Activated naive CD8-positive, alpha-beta T cell treated with anti-CD3 and anti-CD28 coated beads, Interleukin-2, amount 10 ng/mL, durations not matched to agents 7 days and 5 days (primary cell): ENCODE results near the gene CHD2. TPM values are rescaled to one million over a fixed set of nuclear protein-coding genes. Genes with fewer than 3 reads are reported as not detected.

Source experiments
- ATAC-seq: fragments of 150-1000 bp; cut with Tn5 transposase; one replicate; pipeline ENCODE4 v1.10.0; 2021; ENCODE audit warnings: low read depth, moderate library complexity
- POLR2A ChIA-PET: fragments of 350-600 bp; sonication (Branson Sonifier 250); formaldehyde crosslinking; loops from one replicate; lab custom pipeline; 2021; ENCODE audit warnings: antibody characterized with exemption; lab: Charles Lee
- DNase-seq: peaks from one replicate; pipeline ENCODE4 v3.0.0; 2021
- H3K27ac Mint-ChIP-seq: one replicate; pipeline ENCODE4 v1.8.0; 2022; ENCODE audit warnings: mild to moderate bottlenecking, mixed read lengths
- H3K27me3 Mint-ChIP-seq: one replicate; pipeline ENCODE4 v1.8.0; 2022; ENCODE audit warnings: mild to moderate bottlenecking, moderate library complexity, mixed read lengths
- H3K36me3 Mint-ChIP-seq: one replicate; pipeline ENCODE4 v1.8.0; 2021; ENCODE audit warnings: mild to moderate bottlenecking, mixed read lengths
- H3K4me1 Mint-ChIP-seq: one replicate; pipeline ENCODE4 v1.8.0; 2021; ENCODE audit warnings: mixed read lengths
- H3K4me3 Mint-ChIP-seq: one replicate; pipeline ENCODE4 v1.8.0; 2022; ENCODE audit warnings: mild to moderate bottlenecking, moderate library complexity, mixed read lengths
- H3K9me3 Mint-ChIP-seq: one replicate; pipeline ENCODE4 v1.8.0; 2021; ENCODE audit warnings: mixed read lengths
- total RNA-seq, 2 experiments: library from RNA; stranded (reverse); gene quantifications; one replicate each; pipeline ENCODE4 v1.2.3, GENCODE V29; 2021

Gene CHD2
- total RNA-seq, 2 experiments from 2014 or later, result 218 to 236 TPM

- ATAC-seq, result no peak
- Mint-ChIP-seq H3K4me1 (peaks cover 2% of the 10 kb centered on the region), H3K27ac (no peak overlapping the region), H3K36me3 (no peaks in the 10 kb centered on the region), H3K9me3 (no peaks in the 10 kb centered on the region), H3K27me3 (peaks cover 36% of the 10 kb centered on the region), H3K4me3 (no peak overlapping the region)
- POLR2A ChIA-PET, result interaction anchor here (0.6 kb wide), 1 partner anchor 908 kb away, joined by 4 read pairs; no protein-coding TSS in a partner anchor
- no peak for DNase-seq
Observed at GRCh38 chr15:93066834-93067648, 166.9 kb downstream of the CHD2 start.

GRCh38 chr15:93067649-93068085 lies 167.5 kb downstream of the CHD2 start:
- Mint-ChIP-seq H3K4me1 (peaks cover 4% of the 10 kb centered on the region), H3K36me3 (no peaks in the 10 kb centered on the region), H3K4me3 (no peak overlapping the region), H3K9me3 (no peaks in the 10 kb centered on the region), H3K27ac (no peak overlapping the region), H3K27me3 (peaks cover 39% of the 10 kb centered on the region)
- POLR2A ChIA-PET, result interaction anchor here (0.6 kb wide), 1 partner anchor 909 kb away, joined by 4 read pairs; no protein-coding TSS in a partner anchor
- no peak for DNase-seq
- ATAC-seq, result no peak

- ATAC-seq (no peak), DNase-seq (no peak)
- Mint-ChIP-seq H3K36me3 (no peaks in the 10 kb centered on the region), H3K27ac (no peak overlapping the region), H3K27me3 (peaks cover 44% of the 10 kb centered on the region), H3K4me1 (peaks cover 8% of the 10 kb centered on the region), H3K4me3 (no peak overlapping the region), H3K9me3 (no peaks in the 10 kb centered on the region)
- POLR2A ChIA-PET, result no interaction called here
Observed at GRCh38 chr15:93068581-93069199, 168.6 kb downstream of the CHD2 start.

GRCh38 chr15:93070132-93070531 lies 170.0 kb downstream of the CHD2 start:
- H3K36me3 Mint-ChIP-seq, result no peaks in the 10 kb centered on the region
- H3K4me1 Mint-ChIP-seq, result peaks cover 9% of the 10 kb centered on the region
- no peaks in the 10 kb centered on the region for H3K9me3 Mint-ChIP-seq
- no peak overlapping the region for H3K27ac Mint-ChIP-seq
- H3K4me3 Mint-ChIP-seq, result no peak overlapping the region
- DNase-seq, result no peak
- H3K27me3 Mint-ChIP-seq, result peaks cover 50% of the 10 kb centered on the region
- POLR2A ChIA-PET, result no interaction called here
- ATAC-seq, result no peak

DNA sequence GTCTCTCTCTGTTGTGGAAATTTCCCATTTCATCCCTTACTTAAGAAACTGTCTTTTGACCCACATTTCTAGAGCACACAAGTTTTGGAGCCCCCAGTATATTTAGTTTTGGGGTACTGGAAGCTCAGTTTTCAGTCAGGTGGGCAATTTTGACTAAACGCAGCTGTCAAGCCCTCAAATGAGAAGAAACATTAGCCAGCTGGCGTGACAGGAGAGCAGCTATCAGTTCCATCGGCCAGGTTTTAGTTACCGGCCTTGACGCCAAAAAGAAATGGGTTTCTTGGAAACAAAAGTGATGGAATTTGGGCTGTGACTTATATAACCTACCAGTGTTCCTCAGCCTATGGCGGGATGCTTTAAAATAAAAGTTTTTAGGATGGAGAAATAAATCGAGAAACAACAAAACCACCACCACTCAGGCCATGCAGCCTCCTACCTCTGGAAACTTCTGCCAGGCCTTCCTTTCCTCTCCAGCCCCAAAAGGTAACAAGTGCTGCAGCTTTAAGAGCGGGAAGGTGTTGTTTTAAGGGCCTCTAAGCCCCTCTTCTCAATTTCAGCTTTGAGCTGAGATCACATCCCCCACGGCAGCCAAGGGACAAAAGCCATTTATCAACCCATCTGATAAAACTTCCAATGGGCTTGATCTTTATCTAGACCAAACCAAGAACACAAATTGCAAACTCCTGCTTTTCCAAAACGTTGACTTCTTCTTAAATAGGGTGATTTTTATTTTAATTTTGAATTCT lies 170.6 kb downstream of the CHD2 start:
- Mint-ChIP-seq H3K36me3 (no peaks in the 10 kb centered on the region), H3K4me3 (no peak overlapping the region), H3K4me1 (peaks cover 9% of the 10 kb centered on the region), H3K27me3 (peaks cover 56% of the 10 kb centered on the region), H3K27ac (no peak overlapping the region), H3K9me3 (no peaks in the 10 kb centered on the region)
- no peak for ATAC-seq
- DNase-seq, result no peak
- POLR2A ChIA-PET, result no interaction called here

DNA sequence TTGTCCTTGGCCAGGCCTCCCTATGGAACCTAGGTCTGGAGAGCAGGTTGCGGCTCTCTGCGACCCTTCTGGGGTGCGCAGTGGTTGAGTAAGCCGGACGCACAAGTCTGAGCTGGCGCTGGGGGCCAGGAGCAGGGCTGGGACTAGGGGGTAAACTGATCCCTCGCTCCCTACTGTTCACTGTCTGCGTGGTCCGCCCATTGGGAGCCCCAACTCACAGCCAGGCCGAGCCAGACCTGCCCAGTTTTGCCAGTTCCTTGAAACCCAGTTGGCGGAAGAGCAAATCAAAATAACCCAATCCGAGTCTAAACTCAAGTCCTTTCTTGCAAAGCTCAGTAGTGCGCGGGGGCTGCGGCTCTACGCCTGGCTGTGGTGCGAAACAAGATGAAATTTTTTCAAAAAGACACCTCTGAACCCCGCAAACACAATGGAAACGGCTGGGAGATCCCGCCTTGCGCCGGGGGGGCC lies 171.4 kb downstream of the CHD2 start:
- Mint-ChIP-seq H3K4me1 (peaks cover 9% of the 10 kb centered on the region), H3K4me3 (no peak overlapping the region), H3K36me3 (no peaks in the 10 kb centered on the region), H3K9me3 (no peaks in the 10 kb centered on the region), H3K27ac (no peak overlapping the region), H3K27me3 (peaks cover 60% of the 10 kb centered on the region)
- DNase-seq (no peak), ATAC-seq (no peak)
- POLR2A ChIA-PET, result interaction anchor here (0.6 kb wide), 1 partner anchor 218 kb away, joined by 3 read pairs; no protein-coding TSS in a partner anchor

DNA sequence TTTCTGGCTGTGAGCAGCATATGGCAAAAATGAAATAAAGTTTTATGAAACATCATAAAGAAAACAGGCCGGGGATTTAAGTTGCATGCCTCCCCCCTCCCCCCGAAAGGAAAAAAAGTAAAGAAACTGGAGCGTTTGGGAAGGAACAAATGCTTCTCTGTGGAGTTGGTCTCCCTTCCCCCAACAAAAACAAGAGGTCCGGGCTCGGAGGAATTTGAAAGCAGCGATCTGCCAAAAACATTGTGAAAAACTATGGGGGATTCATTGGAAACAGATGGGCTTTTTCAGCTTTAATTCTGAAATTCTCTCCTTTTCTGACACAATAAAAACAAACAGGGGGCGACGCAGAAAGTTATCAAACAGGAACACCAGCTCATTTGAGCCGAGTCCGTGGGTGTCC lies 171.9 kb downstream of the CHD2 start:
- peaks cover 60% of the 10 kb centered on the region for H3K27me3 Mint-ChIP-seq
- H3K4me3 Mint-ChIP-seq, result peak overlapping the region; percentile 57

GRCh38 chr15:93072411-93073394 lies 172.6 kb downstream of the CHD2 start:
- ATAC-seq (peak; percentile 59), DNase-seq (no peak)
- Mint-ChIP-seq H3K27me3 (peaks cover 60% of the 10 kb centered on the region), H3K9me3 (no peaks in the 10 kb centered on the region), H3K27ac (no peak overlapping the region), H3K4me1 (peaks cover 9% of the 10 kb centered on the region), H3K4me3 (peak overlapping the region; percentile 90), H3K36me3 (no peaks in the 10 kb centered on the region)
- POLR2A ChIA-PET, result interaction anchor here (0.6 kb wide), 1 partner anchor 217 kb away, joined by 3 read pairs; no protein-coding TSS in a partner anchor

More for the DNA sequence above, 171.9 kb downstream of the CHD2 start:
- Mint-ChIP-seq H3K4me1 (peaks cover 9% of the 10 kb centered on the region), H3K27ac (no peak overlapping the region), H3K9me3 (no peaks in the 10 kb centered on the region), H3K36me3 (no peaks in the 10 kb centered on the region)
- POLR2A ChIA-PET, result interaction anchor here (0.6 kb wide), 1 partner anchor 218 kb away, joined by 3 read pairs; no protein-coding TSS in a partner anchor
- ATAC-seq, result no peak
- DNase-seq, result no peak

- ATAC-seq, result peak; percentile 76
- Mint-ChIP-seq H3K4me1 (peaks cover 9% of the 10 kb centered on the region), H3K27ac (no peak overlapping the region), H3K9me3 (no peaks in the 10 kb centered on the region), H3K27me3 (peaks cover 60% of the 10 kb centered on the region), H3K4me3 (peak overlapping the region; percentile 90), H3K36me3 (no peaks in the 10 kb centered on the region)
- DNase-seq, result no peak
- POLR2A ChIA-PET, result no interaction called here
Observed at GRCh38 chr15:93073465-93073952, 173.4 kb downstream of the CHD2 start.

DNA sequence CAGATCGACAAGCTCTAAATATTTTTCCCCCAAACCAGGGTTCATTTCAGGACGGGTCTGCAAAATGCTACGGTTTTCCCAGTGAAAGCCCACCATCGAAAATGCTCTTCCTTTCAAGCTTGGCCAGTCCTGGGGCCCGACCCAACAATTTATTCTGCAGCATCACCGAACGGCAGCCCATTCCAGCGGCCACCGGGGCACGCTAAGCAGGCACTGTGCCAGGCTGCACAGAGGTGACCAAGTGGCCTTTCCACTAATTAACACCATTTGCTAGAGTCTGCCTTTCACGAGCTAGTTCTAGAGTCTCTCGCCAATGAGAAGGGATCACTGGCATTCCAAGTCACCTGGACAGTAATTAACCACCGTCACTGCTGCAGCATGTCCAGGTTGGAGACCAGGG lies 174.5 kb downstream of the CHD2 start:
- Mint-ChIP-seq H3K36me3 (no peaks in the 10 kb centered on the region), H3K4me1 (peaks cover 9% of the 10 kb centered on the region), H3K27ac (no peak overlapping the region), H3K9me3 (no peaks in the 10 kb centered on the region), H3K27me3 (peaks cover 64% of the 10 kb centered on the region), H3K4me3 (no peak overlapping the region)
- POLR2A ChIA-PET, result no interaction called here
- ATAC-seq (no peak), DNase-seq (no peak)

GRCh38 chr15:93076217-93076616 lies 176.1 kb downstream of the CHD2 start:
- H3K27ac Mint-ChIP-seq, result no peak overlapping the region
- POLR2A ChIA-PET, result no interaction called here
- peaks cover 9% of the 10 kb centered on the region for H3K4me1 Mint-ChIP-seq

DNA sequence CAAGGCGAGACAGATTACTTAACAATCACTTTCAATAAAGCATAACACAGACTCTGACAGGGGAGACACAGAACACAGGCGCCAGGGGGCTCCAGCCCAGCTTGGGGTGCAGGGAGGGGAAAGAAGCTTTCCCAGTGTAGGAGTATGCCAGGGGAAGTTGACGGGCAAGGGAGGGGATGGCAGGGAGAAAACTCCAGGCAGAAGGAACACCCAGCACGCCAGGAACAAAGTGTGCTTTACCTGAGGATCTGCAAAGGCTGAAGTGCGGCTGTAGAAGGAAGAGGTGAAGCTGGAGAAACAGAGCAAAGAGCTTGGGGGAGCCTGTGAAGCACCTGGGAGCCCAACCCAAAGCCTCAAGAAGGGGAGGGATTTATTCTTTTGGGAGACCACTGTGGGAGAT lies 176.8 kb downstream of the CHD2 start:
- POLR2A ChIA-PET, result no interaction called here
- Mint-ChIP-seq H3K4me1 (peaks cover 9% of the 10 kb centered on the region), H3K27ac (no peak overlapping the region), H3K9me3 (no peaks in the 10 kb centered on the region), H3K4me3 (no peak overlapping the region), H3K27me3 (peaks cover 53% of the 10 kb centered on the region), H3K36me3 (no peaks in the 10 kb centered on the region)
- ATAC-seq (no peak), DNase-seq (no peak)

More at GRCh38 chr15:93076217-93076616, 176.1 kb downstream of the CHD2 start:
- H3K36me3 Mint-ChIP-seq, result no peaks in the 10 kb centered on the region
- H3K9me3 Mint-ChIP-seq, result no peaks in the 10 kb centered on the region
- no peak overlapping the region for H3K4me3 Mint-ChIP-seq
- DNase-seq (no peak), ATAC-seq (no peak)
- peaks cover 60% of the 10 kb centered on the region for H3K27me3 Mint-ChIP-seq
